NB4 (cell line): ENCODE data around the gene RAB3B.

Experiments
- MYC ChIP-seq: IDR thresholded peaks from 2 replicates; pipeline ENCODE4 v1.6.1; 2011; ENCODE audit warnings: low read depth, low read length
- POLR2A ChIP-seq: IDR thresholded peaks from 2 replicates; pipeline ENCODE4 v1.6.1; 2011; ENCODE audit warnings: mild to moderate bottlenecking; ENCODE audit not compliant: insufficient read length; ENCODE audit errors: extremely low read depth
- TF ChIP-seq, protein P1 (sequence below): IDR thresholded peaks from one replicate; pipeline ENCODE4 v1.5.1; 2012; ENCODE audit warnings: low read depth, low read length

DNA sequence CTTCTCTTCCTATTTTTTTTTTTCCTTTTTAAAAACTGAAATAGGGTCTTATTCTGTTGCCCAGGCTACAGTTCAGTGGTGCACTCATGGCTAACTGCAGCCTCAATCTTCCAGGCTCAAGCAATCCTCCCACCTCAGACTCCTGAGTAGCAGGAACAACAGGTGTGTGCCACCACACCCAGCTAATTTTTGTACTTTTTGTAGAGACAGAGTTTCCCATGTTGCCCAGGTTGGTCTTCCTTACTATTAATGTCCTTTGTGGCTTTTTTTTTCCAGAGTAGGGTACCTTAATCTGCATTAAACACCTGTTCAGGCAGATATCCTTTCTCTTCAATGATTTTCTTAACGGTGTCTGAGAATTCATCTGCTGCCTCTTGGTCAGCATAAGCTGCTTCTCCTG is 47.4 kb upstream of the RAB3B start:
- TF ChIP-seq POLR2A (no peak), MYC (no peak)
- TF ChIP-seq, protein P1, sequence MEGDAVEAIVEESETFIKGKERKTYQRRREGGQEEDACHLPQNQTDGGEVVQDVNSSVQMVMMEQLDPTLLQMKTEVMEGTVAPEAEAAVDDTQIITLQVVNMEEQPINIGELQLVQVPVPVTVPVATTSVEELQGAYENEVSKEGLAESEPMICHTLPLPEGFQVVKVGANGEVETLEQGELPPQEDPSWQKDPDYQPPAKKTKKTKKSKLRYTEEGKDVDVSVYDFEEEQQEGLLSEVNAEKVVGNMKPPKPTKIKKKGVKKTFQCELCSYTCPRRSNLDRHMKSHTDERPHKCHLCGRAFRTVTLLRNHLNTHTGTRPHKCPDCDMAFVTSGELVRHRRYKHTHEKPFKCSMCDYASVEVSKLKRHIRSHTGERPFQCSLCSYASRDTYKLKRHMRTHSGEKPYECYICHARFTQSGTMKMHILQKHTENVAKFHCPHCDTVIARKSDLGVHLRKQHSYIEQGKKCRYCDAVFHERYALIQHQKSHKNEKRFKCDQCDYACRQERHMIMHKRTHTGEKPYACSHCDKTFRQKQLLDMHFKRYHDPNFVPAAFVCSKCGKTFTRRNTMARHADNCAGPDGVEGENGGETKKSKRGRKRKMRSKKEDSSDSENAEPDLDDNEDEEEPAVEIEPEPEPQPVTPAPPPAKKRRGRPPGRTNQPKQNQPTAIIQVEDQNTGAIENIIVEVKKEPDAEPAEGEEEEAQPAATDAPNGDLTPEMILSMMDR = no peak
